HG02840 (cell line): ENCODE results near the gene FBN1.

Experiments used
- ATAC-seq: cut with Tn5 transposase; IDR thresholded peaks from one replicate; pipeline ENCODE4 v1.9.1; 2021; ENCODE audit warnings: mild to moderate bottlenecking, moderate library complexity, moderate number of reproducible peaks; ENCODE audit not compliant: unreplicated experiment, low FRiP score

The FBN1 gene

GRCh38 chr15:48653216-48653615 is 7.7 kb upstream of the FBN1 start:
- ATAC-seq = no peak

GRCh38 chr15:48652510-48653076 is 7.1 kb upstream of the FBN1 start:
- no peak for ATAC-seq

DNA sequence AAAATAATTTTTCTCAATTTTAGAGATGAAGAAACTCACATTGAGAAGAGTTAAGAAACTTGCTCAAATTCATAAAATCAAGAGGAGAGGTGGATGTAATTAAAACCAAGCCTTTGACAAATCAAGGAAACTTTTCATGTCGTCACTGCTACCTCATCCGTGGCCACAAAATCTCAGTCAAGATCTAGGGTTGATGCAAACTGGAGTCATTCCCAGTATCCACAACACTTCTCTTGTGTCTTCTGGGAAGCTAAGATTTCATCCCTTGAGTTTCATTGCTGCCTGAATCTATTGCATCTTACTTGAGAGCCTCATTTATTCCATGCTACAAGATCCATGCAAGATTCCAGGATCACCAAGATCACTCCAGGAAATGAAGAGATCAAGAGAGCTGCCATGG is 5.4 kb upstream of the FBN1 start:
- no peak for ATAC-seq

DNA sequence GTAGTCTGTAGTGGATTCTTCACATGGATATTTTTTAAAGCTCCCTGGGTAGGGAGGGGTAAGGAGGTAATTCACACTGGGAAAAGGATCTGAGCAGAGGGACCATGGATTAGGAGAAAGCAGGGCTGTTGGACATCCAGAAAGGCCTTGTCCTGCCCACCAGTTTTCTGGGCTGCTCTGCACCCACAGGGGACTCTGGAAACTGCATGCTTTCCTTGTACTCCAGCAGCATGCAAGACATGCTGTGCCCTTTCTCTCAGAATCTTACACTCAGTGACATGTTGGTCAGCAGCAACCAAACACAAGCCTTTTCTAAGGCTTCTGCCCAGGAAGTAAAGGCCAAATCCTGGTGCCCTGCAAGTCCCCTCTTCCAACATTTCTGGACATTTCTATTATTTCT is 2.5 kb upstream of the FBN1 start:
- ATAC-seq = no peak

- ATAC-seq = no peak
These were observed 822 bp upstream of the FBN1 start for GRCh38 chr15:48646331-48646730.

DNA sequence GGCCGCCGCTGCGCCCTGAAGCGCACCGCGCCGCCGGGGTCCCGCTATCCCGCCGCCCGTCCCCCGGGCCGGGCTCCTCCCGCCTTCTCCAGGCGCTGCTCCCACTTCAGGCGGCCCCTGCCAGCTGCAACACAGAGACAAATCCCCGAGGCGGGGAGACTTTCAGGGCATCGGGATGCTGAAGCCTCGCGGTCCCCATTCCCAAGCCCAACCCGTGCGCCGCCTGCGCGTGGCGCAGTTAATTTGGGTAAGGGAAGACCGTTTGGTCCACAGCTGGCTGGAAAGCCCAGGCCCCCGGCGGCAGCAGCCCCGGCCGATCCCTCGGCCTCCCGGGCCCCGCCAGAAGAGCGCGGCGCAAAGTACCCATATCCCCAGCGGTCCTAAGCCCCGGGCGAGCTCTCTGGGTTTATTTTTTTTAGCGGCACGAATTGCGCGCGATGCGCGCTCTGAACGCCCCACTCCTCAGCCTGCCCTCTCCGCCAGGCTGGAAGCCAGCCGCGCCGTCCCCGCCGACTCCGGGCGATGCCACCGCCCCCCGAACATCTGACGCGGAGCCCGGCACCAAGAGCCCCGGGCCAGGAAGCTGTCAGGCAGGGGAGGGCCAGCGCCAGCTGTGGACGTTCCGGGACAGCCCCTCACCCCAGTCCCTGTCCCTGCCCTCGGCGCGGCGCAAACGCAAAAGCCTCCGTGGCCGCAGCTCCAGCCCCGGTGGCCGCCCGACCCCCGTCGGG is 517 bp downstream of the FBN1 start:
- ATAC-seq = peak; percentile 52

GRCh38 chr15:48644467-48644826 is 1.1 kb downstream of the FBN1 start:
- no peak for ATAC-seq

DNA sequence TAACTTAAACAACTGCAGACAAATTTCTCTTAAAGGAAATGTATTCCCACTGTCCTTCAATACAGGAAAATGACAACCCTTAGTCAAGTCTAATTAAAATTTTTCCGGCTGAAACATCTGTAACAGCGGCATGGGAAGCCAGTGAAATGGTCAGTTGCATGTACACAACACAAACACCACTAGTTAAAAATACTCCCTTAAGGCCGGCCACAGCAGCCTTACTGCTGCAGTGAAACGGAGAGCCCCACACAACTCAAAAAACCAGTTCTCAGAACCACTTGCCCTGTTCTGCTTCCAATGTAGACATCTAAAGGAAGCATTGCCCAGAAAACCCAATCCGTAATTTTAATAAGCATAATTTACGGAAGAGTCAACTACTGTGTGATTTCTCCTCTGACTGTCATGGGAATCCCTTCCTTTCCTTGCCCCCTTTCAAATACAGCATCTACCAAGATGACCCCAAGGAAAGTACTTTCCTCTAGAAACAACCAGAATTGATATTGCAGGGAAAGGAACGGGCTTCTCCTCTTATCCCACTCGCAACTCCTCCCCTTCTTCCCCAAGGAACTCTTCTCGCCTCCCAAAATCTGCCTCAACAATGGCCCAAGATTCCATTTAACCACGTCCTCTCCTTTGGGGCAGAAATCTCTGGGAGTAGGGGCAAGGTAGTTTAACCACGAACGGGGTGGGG is 1.6 kb downstream of the FBN1 start:
- ATAC-seq = no peak

GRCh38 chr15:48643206-48643605 is 2.3 kb downstream of the FBN1 start:
- no peak for ATAC-seq

DNA sequence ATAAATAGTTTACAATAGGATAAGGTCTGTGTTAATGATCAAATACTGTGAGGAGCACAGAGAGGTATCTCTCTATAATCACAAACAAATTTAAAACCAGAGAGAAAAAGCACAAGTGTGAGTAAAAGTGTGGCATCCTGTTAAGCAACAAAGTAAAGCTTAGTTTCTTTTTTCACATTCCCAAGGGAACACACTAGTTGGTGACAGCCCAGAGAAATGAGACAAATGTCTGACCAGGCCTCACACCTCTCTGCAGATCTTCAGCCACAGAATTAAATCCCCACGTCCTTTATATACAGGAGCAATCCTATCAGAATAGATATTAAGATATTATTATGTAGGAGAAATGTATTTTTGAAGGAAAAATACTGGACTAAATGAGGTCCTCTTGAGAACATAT is 2.7 kb downstream of the FBN1 start:
- no peak for ATAC-seq

DNA sequence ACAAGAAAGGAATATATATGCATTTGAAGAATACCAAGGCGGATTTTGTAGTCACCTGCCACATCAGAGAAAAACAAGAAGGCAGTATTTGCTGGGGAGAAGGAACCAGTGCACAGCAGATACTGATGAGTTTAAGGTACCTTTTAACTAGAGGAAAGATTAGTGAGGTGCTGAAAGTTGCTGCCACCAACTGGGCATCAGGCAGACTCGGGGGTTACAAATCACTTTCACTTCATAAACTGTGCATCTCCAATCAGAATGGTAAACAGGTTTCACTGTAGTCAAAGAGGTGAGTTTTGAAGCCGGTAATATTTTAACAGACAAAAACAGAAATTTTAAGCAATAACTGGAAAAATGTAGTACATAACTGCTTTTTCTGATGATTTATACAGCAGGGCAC is 4.1 kb downstream of the FBN1 start:
- ATAC-seq = no peak

DNA sequence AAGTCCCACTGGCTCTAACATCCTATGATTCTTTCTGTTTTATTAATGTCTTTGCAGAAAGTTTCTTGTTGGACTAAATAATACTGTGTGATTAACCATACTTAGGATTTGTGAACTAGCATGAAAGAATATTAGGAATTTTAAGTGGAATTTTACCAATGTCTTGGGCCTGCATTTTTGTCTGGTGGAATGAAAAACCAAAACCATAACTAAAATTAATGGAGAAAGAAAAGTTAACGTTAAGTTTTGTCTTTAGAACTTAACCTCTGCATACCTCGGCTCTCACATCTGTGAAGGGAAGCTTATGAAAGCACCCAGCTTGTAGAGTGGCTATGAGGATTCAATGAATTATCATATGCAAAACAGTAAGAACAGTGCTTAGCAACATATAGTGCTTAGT is 6.5 kb downstream of the FBN1 start:
- no peak for ATAC-seq

GRCh38 chr15:48637639-48638038 is 7.9 kb downstream of the FBN1 start:
- ATAC-seq = no peak

- ATAC-seq = no peak
These were observed 9.0 kb downstream of the FBN1 start for GRCh38 chr15:48636511-48636910.

- no peak for ATAC-seq
These were observed 10.6 kb downstream of the FBN1 start for GRCh38 chr15:48634893-48635292.

DNA sequence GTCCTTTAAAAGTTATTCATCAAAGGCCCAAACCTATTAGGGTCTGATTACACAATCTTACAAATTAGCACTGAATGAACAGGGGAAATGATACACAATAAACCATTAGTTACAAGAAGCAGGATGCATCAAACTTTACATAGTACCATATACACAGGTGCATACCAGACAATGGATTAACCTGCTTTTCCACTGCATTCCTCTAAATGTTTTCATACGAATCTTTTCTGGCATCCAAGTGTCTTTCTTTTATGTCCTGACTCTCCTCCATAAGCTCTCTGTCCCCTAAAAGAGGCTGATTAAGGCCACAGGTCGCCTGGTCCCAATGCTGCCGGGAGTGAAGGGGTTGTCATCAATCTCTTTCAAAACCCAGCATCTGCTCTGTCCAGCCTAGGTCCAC is 11.4 kb downstream of the FBN1 start:
- ATAC-seq = no peak

DNA sequence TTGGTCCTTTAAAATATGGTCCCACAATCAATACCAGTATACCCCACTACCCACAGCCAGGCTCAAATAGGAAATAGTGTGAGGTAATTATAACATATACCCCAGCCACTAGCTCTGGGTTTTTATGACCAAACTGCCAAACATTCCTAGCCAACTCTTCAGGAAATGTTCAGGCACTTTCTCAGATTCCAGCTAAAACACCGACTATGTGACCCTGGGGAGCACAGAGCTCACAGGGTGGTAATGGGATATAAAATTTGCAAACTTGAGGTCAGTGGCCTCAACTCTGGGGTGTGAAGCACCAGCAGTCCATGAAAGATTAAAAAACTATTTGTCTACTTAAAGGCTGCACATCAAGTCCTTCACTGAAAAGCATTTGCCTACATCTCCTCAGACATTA is 12.9 kb downstream of the FBN1 start:
- no peak for ATAC-seq

- no peak for ATAC-seq
These were observed 14.2 kb downstream of the FBN1 start for GRCh38 chr15:48631176-48631770.

GRCh38 chr15:48630245-48630644 is 15.3 kb downstream of the FBN1 start:
- no peak for ATAC-seq

- no peak for ATAC-seq
These were observed 16.7 kb downstream of the FBN1 start for GRCh38 chr15:48628832-48629231.

DNA sequence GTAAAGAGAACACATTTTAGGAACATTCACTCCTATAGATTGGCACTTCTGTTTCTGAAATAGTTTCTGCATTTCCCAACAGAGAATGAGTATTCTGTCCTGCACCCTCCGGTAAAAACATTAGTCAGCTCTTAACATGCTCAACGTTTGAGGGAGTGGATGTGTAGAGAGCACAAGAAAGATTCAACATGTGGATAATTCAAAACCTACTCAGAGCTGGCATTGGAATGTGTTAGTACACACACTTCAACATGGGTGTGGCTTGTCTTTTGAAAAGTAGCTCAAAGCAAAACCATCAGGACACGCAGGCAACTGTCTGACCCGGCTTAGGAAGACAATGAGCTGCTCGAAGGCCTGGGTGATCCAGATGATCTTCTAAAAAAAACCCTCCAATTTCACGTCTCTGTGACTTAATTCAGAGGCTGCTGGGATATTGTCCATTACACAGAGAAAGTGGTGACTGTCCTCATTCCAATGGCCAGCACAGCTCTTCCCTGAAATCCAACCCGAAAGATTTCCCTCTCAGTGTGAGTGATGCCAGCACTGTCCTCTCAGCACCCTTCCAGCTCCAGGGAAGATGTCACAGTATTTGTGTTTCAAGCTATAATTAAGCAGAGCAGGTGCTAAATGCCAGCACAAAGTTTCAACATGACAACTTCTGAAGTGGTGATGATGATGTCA is 18.1 kb downstream of the FBN1 start:
- ATAC-seq = no peak
